H9 (cell line): Measurements from ENCODE around the gene SFMBT2. TPM values are rescaled to one million over a fixed set of nuclear protein-coding genes. Genes with fewer than 3 reads are reported as not detected.
"Not testable (repeated sequence)": the region's sequence is repeated elsewhere in the genome, so short reads cannot be mapped to it uniquely, and the experiment has no call there.

Experiments
- DNase-seq: peaks from one replicate; pipeline ENCODE4 v3.0.0-alpha.2; 2017
- H2AFZ ChIP-seq: one replicate; pipeline ENCODE4 v1.6.1; 2013; ENCODE audit warnings: mild to moderate bottlenecking, low read length, control low read depth, moderate library complexity
- H2AK5ac ChIP-seq: 2 replicates; pipeline ENCODE4 v1.6.1; 2013; ENCODE audit warnings: low read length, control low read depth, mixed read lengths; ENCODE audit not compliant: insufficient read length
- H2BK120ac ChIP-seq: one replicate; pipeline ENCODE4 v1.6.1; 2013; ENCODE audit warnings: low read depth, mild to moderate bottlenecking, low read length, control low read depth, inconsistent platforms; ENCODE audit not compliant: poor library complexity, severe bottlenecking
- H2BK12ac ChIP-seq: 2 replicates; pipeline ENCODE4 v1.6.1; 2013; ENCODE audit warnings: low read length, control low read depth, mixed read lengths, low read depth; ENCODE audit not compliant: insufficient read length
- H2BK15ac ChIP-seq: 2 replicates; pipeline ENCODE4 v1.6.1; 2013; ENCODE audit warnings: low read depth, low read length, control low read depth
- H2BK20ac ChIP-seq: one replicate; pipeline ENCODE4 v1.6.1; 2013; ENCODE audit warnings: low read depth, mild to moderate bottlenecking, low read length, control low read depth, inconsistent platforms; ENCODE audit not compliant: poor library complexity, severe bottlenecking
- H2BK5ac ChIP-seq: 2 replicates; pipeline ENCODE4 v1.6.1; 2013; ENCODE audit warnings: low read length, control low read depth, mixed read lengths; ENCODE audit not compliant: insufficient read length
- H3K14ac ChIP-seq: 2 replicates; pipeline ENCODE4 v1.6.1; 2013; ENCODE audit warnings: low read length, control low read depth; ENCODE audit not compliant: insufficient read depth
- H3K18ac ChIP-seq: 2 replicates; pipeline ENCODE4 v1.6.1; 2013; ENCODE audit warnings: low read depth, mild to moderate bottlenecking, mixed read lengths, low read length, control low read depth; ENCODE audit not compliant: insufficient read length
- H3K23ac ChIP-seq: 2 replicates; pipeline ENCODE4 v1.6.1; 2013; ENCODE audit warnings: low read length, control low read depth, mixed read lengths, low read depth; ENCODE audit not compliant: insufficient read length
- H3K23me2 ChIP-seq: 2 replicates; pipeline ENCODE4 v1.6.1; 2013; ENCODE audit warnings: low read depth, mild to moderate bottlenecking, mixed read lengths, low read length, control low read depth; ENCODE audit not compliant: insufficient read length, poor library complexity, severe bottlenecking
- H3K27ac ChIP-seq: 2 replicates; pipeline ENCODE4 v1.5.1; 2013; ENCODE audit warnings: low read length, control low read depth, mixed read lengths, low read depth; ENCODE audit not compliant: insufficient read length
- H3K27me3 ChIP-seq: 2 replicates; pipeline ENCODE4 v1.6.1; 2013; ENCODE audit warnings: low read length, control low read depth, inconsistent platforms; ENCODE audit not compliant: insufficient read depth
- H3K4ac ChIP-seq: 2 replicates; pipeline ENCODE4 v1.6.1; 2013; ENCODE audit warnings: low read depth, mild to moderate bottlenecking, control low read depth, inconsistent platforms, low read length, moderate library complexity
- H3K4me1 ChIP-seq: 2 replicates; pipeline ENCODE4 v1.6.1; 2013; ENCODE audit warnings: low read length, control low read depth, inconsistent platforms; ENCODE audit not compliant: insufficient read depth
- H3K4me2 ChIP-seq: 2 replicates; pipeline ENCODE4 v1.6.1; 2013; ENCODE audit warnings: low read length, control low read depth, mixed read lengths; ENCODE audit not compliant: insufficient read length, insufficient read depth
- H3K56ac ChIP-seq: 2 replicates; pipeline ENCODE4 v1.6.1; 2013; ENCODE audit warnings: low read depth, mild to moderate bottlenecking, mixed read lengths, low read length, control low read depth; ENCODE audit not compliant: insufficient read length
- H3K79me1 ChIP-seq: 2 replicates; pipeline ENCODE4 v1.6.1; 2013; ENCODE audit warnings: low read depth, mild to moderate bottlenecking, moderate library complexity, low read length, control low read depth, inconsistent platforms; ENCODE audit not compliant: insufficient read depth, poor library complexity, severe bottlenecking
- H3K79me2 ChIP-seq: 2 replicates; pipeline ENCODE4 v1.6.1; 2013; ENCODE audit warnings: low read length, control low read depth, inconsistent platforms; ENCODE audit not compliant: insufficient read depth
- H3K9ac ChIP-seq: 2 replicates; pipeline ENCODE4 v1.6.1; 2013; ENCODE audit warnings: low read length, control low read depth, mixed read lengths; ENCODE audit not compliant: insufficient read length; ENCODE audit errors: extremely low read depth
- H3K9me3 ChIP-seq: one replicate; pipeline ENCODE4 v1.6.1; 2013; ENCODE audit warnings: low read depth, low read length, inconsistent platforms; ENCODE audit not compliant: control insufficient read depth
- H3T11ph ChIP-seq: one replicate; pipeline ENCODE4 v1.6.1; 2013; ENCODE audit warnings: mild to moderate bottlenecking, low read length, control low read depth, inconsistent platforms
- H4K20me1 ChIP-seq: one replicate; pipeline ENCODE4 v1.6.1; 2013; ENCODE audit not compliant: control insufficient read depth, insufficient read length, insufficient read depth
- H4K5ac ChIP-seq: 2 replicates; pipeline ENCODE4 v1.6.1; 2013; ENCODE audit warnings: low read depth, mild to moderate bottlenecking, mixed read lengths, low read length, control low read depth; ENCODE audit not compliant: insufficient read length
- H4K8ac ChIP-seq: replicated peaks from 2 replicates; pipeline ENCODE4 v1.6.1; 2013; ENCODE audit warnings: low read length, control low read depth, mixed read lengths, low read depth; ENCODE audit not compliant: insufficient read length
- H4K91ac ChIP-seq: 2 replicates; pipeline ENCODE4 v1.6.1; 2013; ENCODE audit warnings: low read depth, mild to moderate bottlenecking, moderate library complexity, mixed read lengths, low read length, control low read depth; ENCODE audit not compliant: insufficient read length
- H3K27ac Mint-ChIP-seq, 3 experiments: 2 replicates in 2 of 3; 3 replicates in 1 of 3; pipeline ENCODE4 v1.8.0; 2020 to 2021; ENCODE audit warnings: mixed read lengths in 3 of 3, mild to moderate bottlenecking in 1 of 3, moderate library complexity in 1 of 3
- H3K27me3 Mint-ChIP-seq: 2 replicates; pipeline ENCODE4 v1.8.0; 2021; ENCODE audit warnings: low read depth, mild to moderate bottlenecking, moderate library complexity, mixed read lengths
- H3K36me3 Mint-ChIP-seq, 3 experiments: 2 replicates in 2 of 3; 3 replicates in 1 of 3; pipeline ENCODE4 v1.8.0; 2020 to 2021; ENCODE audit warnings: low read depth in 3 of 3, mixed read lengths in 3 of 3; ENCODE audit not compliant: insufficient read depth in 1 of 3
- H3K4me1 Mint-ChIP-seq, 2 experiments: 2 replicates each; pipeline ENCODE4 v1.8.0; 2020; ENCODE audit warnings: mixed read lengths in 2 of 2
- H3K4me3 Mint-ChIP-seq, 2 experiments: 2 replicates in 1 of 2; 3 replicates in 1 of 2; pipeline ENCODE4 v1.8.0; 2020 to 2021; ENCODE audit warnings: mild to moderate bottlenecking in 2 of 2, mixed read lengths in 2 of 2, moderate library complexity in 1 of 2
- H3K9me3 Mint-ChIP-seq, 2 experiments: 2 replicates in 1 of 2; 3 replicates in 1 of 2; pipeline ENCODE4 v1.8.0; 2020; ENCODE audit warnings: mild to moderate bottlenecking in 2 of 2, mixed read lengths in 2 of 2, moderate library complexity in 1 of 2
- WGBS: extraction: QIAGEN DNeasy Blood & Tissue Kit; methylation state at CpG from one replicate; pipeline ENCODE4 v1.1.7; 2013; ENCODE audit warnings: missing lambda C conversion rate, low lambda C conversion rate, mixed read lengths; ENCODE audit not compliant: insufficient read length; ENCODE audit errors: extremely low coverage; 5-methylcytosine and 5-hydroxymethylcytosine counted together
- total RNA-seq: library from RNA; stranded (reverse); gene quantifications from 2 replicates; pipeline ENCODE4 v1.2.1, GENCODE V29; 2021
- TF ChIP-seq, protein P1 (sequence below): fragments of 200-600 bp; sonication (generic); conservative IDR thresholded peaks from 3 replicates; pipeline ENCODE4 v1.8.0; 2021; ENCODE audit warnings: antibody characterized with exemption, mild to moderate bottlenecking

SFMBT2 gene
- total RNA-seq, 1 experiment from 2014 or later: 5.3 TPM

DNA sequence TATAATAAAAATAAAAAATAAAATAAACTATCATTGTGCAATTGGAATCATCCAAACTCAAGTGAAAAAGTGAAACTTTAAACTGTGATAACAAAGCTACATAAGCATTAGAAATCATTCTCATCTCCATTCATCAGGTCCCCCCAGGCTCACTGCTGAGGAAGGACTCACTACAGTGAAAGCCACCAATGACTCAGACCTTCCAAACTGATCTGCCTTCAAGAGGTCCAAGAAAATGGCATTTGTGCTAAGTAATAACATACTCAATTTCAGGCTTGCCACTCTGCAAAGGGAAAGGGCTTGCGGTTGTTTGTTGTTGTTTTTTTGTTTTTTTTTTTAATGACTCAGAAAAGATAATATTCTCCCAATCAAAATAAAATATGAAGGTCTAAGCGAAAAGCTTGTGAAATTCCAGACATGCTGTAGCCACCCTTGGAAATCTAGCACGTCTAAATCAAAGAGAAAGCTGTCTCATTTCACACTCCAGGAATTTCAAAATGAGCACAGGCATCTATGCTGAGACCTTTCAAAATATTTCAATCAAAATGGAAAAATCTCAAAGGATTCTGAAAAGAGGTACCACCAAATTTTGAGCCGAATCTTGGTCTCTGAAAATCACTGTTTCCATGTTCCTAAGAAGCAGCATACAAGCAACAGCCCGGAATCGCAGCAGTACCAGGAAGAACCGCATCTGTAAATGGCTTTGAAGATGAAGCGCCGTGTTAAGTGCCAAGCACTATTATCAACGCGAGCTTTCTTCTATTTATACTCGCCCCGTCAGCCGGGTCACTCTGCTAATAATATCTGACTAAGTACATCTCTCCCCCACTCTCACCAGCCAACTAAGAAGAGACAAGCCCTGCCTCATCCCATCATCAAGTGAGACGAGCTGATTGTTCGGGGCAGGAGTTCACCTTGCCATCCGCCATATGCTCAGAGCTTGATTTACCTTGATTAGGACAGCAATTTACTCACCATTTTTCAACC lies 13.5 kb downstream of the SFMBT2 start:
- no peak overlapping the region for H3K27ac ChIP-seq
- H3K56ac ChIP-seq: no peak overlapping the region
- no peak overlapping the region for H2BK5ac ChIP-seq
- H4K20me1 ChIP-seq: no peaks in the 10 kb centered on the region
- no peak overlapping the region for H4K8ac ChIP-seq
- H2BK12ac ChIP-seq: no peak overlapping the region
- no peaks in the 10 kb centered on the region for H3K4me1 ChIP-seq
- no peak overlapping the region for H2BK20ac ChIP-seq
- no peak overlapping the region for H3K4me2 ChIP-seq
- Mint-ChIP-seq H3K27ac (peak overlapping the region in 1 of 3 experiments; percentile 22; a peak in 1 of 7 replicates), H3K4me3 (no peak overlapping the region), H3K36me3 (no peaks in the 10 kb centered on the region; a peak in 1 of 7 replicates), H3K9me3 (no peaks in the 10 kb centered on the region), H3K27me3 (no peaks in the 10 kb centered on the region), H3K4me1 (peaks cover 0 to 14% of the 10 kb centered on the region in 2 experiments; a peak in 1 of 4 replicates)
- H3K18ac ChIP-seq: no peak overlapping the region
- H2BK120ac ChIP-seq: no peak overlapping the region
- H3K9me3 ChIP-seq: no peaks in the 10 kb centered on the region
- no CpG with 5 or more reads among the region's 17 CpGs for WGBS
- no peak overlapping the region for H2AFZ ChIP-seq
- no peak overlapping the region for H2BK15ac ChIP-seq
- H3K14ac ChIP-seq: no peak overlapping the region
- no peak overlapping the region for H4K5ac ChIP-seq
- H3K27me3 ChIP-seq: no peaks in the 10 kb centered on the region
- no peak for DNase-seq
- TF ChIP-seq, protein P1, sequence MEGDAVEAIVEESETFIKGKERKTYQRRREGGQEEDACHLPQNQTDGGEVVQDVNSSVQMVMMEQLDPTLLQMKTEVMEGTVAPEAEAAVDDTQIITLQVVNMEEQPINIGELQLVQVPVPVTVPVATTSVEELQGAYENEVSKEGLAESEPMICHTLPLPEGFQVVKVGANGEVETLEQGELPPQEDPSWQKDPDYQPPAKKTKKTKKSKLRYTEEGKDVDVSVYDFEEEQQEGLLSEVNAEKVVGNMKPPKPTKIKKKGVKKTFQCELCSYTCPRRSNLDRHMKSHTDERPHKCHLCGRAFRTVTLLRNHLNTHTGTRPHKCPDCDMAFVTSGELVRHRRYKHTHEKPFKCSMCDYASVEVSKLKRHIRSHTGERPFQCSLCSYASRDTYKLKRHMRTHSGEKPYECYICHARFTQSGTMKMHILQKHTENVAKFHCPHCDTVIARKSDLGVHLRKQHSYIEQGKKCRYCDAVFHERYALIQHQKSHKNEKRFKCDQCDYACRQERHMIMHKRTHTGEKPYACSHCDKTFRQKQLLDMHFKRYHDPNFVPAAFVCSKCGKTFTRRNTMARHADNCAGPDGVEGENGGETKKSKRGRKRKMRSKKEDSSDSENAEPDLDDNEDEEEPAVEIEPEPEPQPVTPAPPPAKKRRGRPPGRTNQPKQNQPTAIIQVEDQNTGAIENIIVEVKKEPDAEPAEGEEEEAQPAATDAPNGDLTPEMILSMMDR: no peak
- no peak overlapping the region for H3T11ph ChIP-seq
- no peak overlapping the region for H3K4ac ChIP-seq
- no peak overlapping the region for H3K23ac ChIP-seq
- peaks cover 3% of the 10 kb centered on the region for H3K79me1 ChIP-seq
- H3K23me2 ChIP-seq: no peaks in the 10 kb centered on the region
- no peak overlapping the region for H2AK5ac ChIP-seq
- H3K79me2 ChIP-seq: no peaks in the 10 kb centered on the region
- no peak overlapping the region for H4K91ac ChIP-seq
- no peak overlapping the region for H3K9ac ChIP-seq

DNA sequence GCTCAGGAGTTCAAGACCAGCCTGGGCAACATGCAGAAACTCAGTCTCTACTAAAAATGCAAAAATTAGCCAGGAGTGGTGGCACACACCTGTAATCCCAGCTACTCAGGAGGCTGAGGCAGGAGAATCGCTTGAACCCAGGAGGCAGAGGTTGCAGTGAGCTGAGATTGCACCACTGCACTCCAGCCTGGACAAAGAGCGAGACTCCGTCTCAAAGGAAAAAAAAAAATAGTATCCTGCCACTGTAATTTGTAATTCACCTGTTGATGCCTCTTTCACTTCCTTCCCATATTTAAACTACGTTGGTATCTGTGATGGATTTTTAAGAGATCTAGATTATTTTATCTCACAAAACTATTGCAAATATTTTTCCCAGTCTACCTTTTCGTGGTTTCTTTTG lies 18.5 kb downstream of the SFMBT2 start:
- not testable (repeated sequence) for H3T11ph ChIP-seq, H4K8ac ChIP-seq, H3K4me3 Mint-ChIP-seq, H3K56ac ChIP-seq, H2AK5ac ChIP-seq, H4K5ac ChIP-seq, DNase-seq, H3K27me3 Mint-ChIP-seq, H3K9ac ChIP-seq, H2BK120ac ChIP-seq, H2BK20ac ChIP-seq, H3K4me2 ChIP-seq, H3K4me1 ChIP-seq, H3K4ac ChIP-seq, H3K23ac ChIP-seq, H4K20me1 ChIP-seq, H3K79me1 ChIP-seq, H2AFZ ChIP-seq, H2BK12ac ChIP-seq, H3K23me2 ChIP-seq, H3K27ac Mint-ChIP-seq, H3K79me2 ChIP-seq, H2BK5ac ChIP-seq, H3K27me3 ChIP-seq, H3K9me3 Mint-ChIP-seq, H4K91ac ChIP-seq, H2BK15ac ChIP-seq, H3K18ac ChIP-seq, H3K36me3 Mint-ChIP-seq, H3K4me1 Mint-ChIP-seq, H3K27ac ChIP-seq, H3K14ac ChIP-seq, H3K9me3 ChIP-seq
- WGBS: no CpG with 5 or more reads among the region's 5 CpGs
